GM20000 (cell line): ENCODE results near the gene CYP2C18.
"Not testable (repeated sequence)": the region's sequence is repeated elsewhere in the genome, so short reads cannot be mapped to it uniquely, and the experiment has no call there.

Experiments used
- DNase-seq: peaks from one replicate; pipeline ENCODE4 v3.0.0; 2012; ENCODE audit warnings: low spot score
- CTCF ChIP-seq: IDR thresholded peaks from 2 replicates; pipeline ENCODE4 v1.5.1; 2012; ENCODE audit warnings: mild to moderate bottlenecking, control low read depth; ENCODE audit errors: extremely low read depth, missing control alignments

CYP2C18 gene

GRCh38 chr10:94747838-94748237 lies 64.3 kb downstream of the CYP2C18 start:
- no peak for DNase-seq
- no peak for TF ChIP-seq CTCF

GRCh38 chr10:94757916-94758315 lies 74.4 kb downstream of the CYP2C18 start:
- DNase-seq: no peak
- no peak for TF ChIP-seq CTCF

GRCh38 chr10:94760586-94761178 lies 77.2 kb downstream of the CYP2C18 start:
- no peak for TF ChIP-seq CTCF
- no peak for DNase-seq

- TF ChIP-seq CTCF: no peak
- DNase-seq: no peak
Measured at GRCh38 chr10:94762393-94762792, 78.9 kb downstream of the CYP2C18 start, which contains the start of gene CYP2C19. TSS of gene CYP2C19 (plus strand) at chr10:94762681. CDS start at chr10:94762706, 25 bp downstream.

GRCh38 chr10:94775425-94775824 lies 91.9 kb downstream of the CYP2C18 start:
- not testable (repeated sequence) for DNase-seq

GRCh38 chr10:94777886-94778458 lies 94.4 kb downstream of the CYP2C18 start:
- no peak for TF ChIP-seq CTCF
- no peak for DNase-seq

- TF ChIP-seq CTCF: no peak
- no peak for DNase-seq
Measured at GRCh38 chr10:94780844-94781243, 97.3 kb downstream of the CYP2C18 start.

- DNase-seq: no peak
- TF ChIP-seq CTCF: no peak
Measured at GRCh38 chr10:94784256-94784655, 100.7 kb downstream of the CYP2C18 start.
